A549 (cell line): ENCODE results near the gene OGFRL1. TPM values are rescaled to one million over a fixed set of nuclear protein-coding genes. Genes with fewer than 3 reads are reported as not detected.

ENCODE experiments used
- ATAC-seq, 2 experiments: fragments of 200-7000 bp in 1 of 2; fragments of >200 bp in 1 of 2; cut with Nextera tagmentation in 1 of 2; cut with Tn5 transposase in 1 of 2; 3 replicates each; pipeline versions ENCODE4 v1.8.0 to v1.9.1; 2018 to 2020; ENCODE audit warnings: mild to moderate bottlenecking in 1 of 2, moderate library complexity in 1 of 2
- CTCF ChIA-PET: fragments of 300-600 bp; sonication (Branson Sonifier 250); formaldehyde crosslinking; extraction: SDS; loops from one replicate; lab custom pipeline; 2021; ENCODE audit warnings: antibody characterized with exemption, inconsistent platforms; lab: Yijun Ruan, JAX
- POLR2A ChIA-PET: fragments of 350-600 bp; formaldehyde crosslinking; extraction: SDS; loops from one replicate; lab custom pipeline; 2021; ENCODE audit warnings: antibody characterized with exemption, inconsistent platforms; lab: Yijun Ruan, JAX
- DNase-seq, 2 experiments: peaks; one replicate each; pipeline versions ENCODE4 v3.0.0 to v3.0.0-alpha.2; 2011 to 2016; ENCODE audit warnings: low read depth in 1 of 2, low spot score in 1 of 2
- FAIRE-seq: peaks from 2 replicates; lab custom pipeline; 2011; peaks lifted over from hg19 to GRCh38; lab: Jason Lieb, UNC
- H3K27ac ChIP-seq, 2 experiments: fragments of >200 bp; sonication (Bioruptor Twin); formaldehyde crosslinking; 3 replicates each; pipeline ENCODE4 v1.5.1; 2016 to 2017
- H3K4me1 ChIP-seq: fragments of >200 bp; sonication (Bioruptor Twin); formaldehyde crosslinking; 3 replicates; pipeline ENCODE4 v1.6.1; 2016
- H3K4me2 ChIP-seq: fragments of >200 bp; sonication (Bioruptor Twin); formaldehyde crosslinking; 3 replicates; pipeline ENCODE4 v1.6.1; 2016
- H3K4me3 ChIP-seq: fragments of >200 bp; sonication (Bioruptor Twin); formaldehyde crosslinking; 3 replicates; pipeline ENCODE4 v1.5.1; 2016
- H3K9me3 ChIP-seq: fragments of >200 bp; sonication (Bioruptor Twin); formaldehyde crosslinking; 3 replicates; pipeline ENCODE4 v1.6.1; 2016
- BHLHE40 ChIP-seq: IDR thresholded peaks from 2 replicates; pipeline ENCODE4 v1.6.1; 2012; ENCODE audit warnings: low read depth, low read length, inconsistent platforms
- CEBPB ChIP-seq, 2 experiments: fragments of >200 bp in 1 of 2; sonication (Bioruptor Twin) in 1 of 2; formaldehyde crosslinking in 1 of 2; IDR thresholded peaks; 2 replicates each; pipeline ENCODE4 v1.6.1; 2012 to 2016
- CHD2 ChIP-seq: fragments of 150-350 bp; IDR thresholded peaks from 2 replicates; pipeline ENCODE4 v1.6.1; 2014; ENCODE audit warnings: low read length; ENCODE audit not compliant: partially characterized antibody
- EHF ChIP-seq: fragments of 250-450 bp; sonication (Bioruptor Pico); IDR thresholded peaks from 2 replicates; pipeline ENCODE4 v1.5.0; 2020; ENCODE audit warnings: mild to moderate bottlenecking
- EHMT2 ChIP-seq: fragments of 200-600 bp; sonication (generic); IDR thresholded peaks from 2 replicates; pipeline ENCODE4 v1.6.1; 2016; ENCODE audit warnings: antibody characterized with exemption, low read depth, mild to moderate bottlenecking, moderate library complexity
- ESRRA ChIP-seq: fragments of 150-350 bp; IDR thresholded peaks from 2 replicates; pipeline ENCODE4 v1.6.1; 2014; ENCODE audit warnings: mild to moderate bottlenecking, low read length, borderline replicate concordance
- FOSB ChIP-seq: fragments of 250-450 bp; sonication (Bioruptor Pico); IDR thresholded peaks from 2 replicates; pipeline ENCODE4 v1.5.0; 2020; ENCODE audit warnings: mild to moderate bottlenecking, moderate library complexity
- HEYL ChIP-seq: fragments of 250-450 bp; sonication (Bioruptor Pico); IDR thresholded peaks from 2 replicates; pipeline ENCODE4 v1.8.0; 2021; ENCODE audit warnings: mild to moderate bottlenecking, moderate library complexity
- HOXA7 ChIP-seq: fragments of 250-450 bp; sonication (Bioruptor Pico); IDR thresholded peaks from 2 replicates; pipeline ENCODE4 v1.5.0; 2020; ENCODE audit warnings: mild to moderate bottlenecking, moderate library complexity
- HOXB13 ChIP-seq: fragments of 250-450 bp; sonication (Bioruptor Pico); IDR thresholded peaks from 2 replicates; pipeline ENCODE4 v1.5.0; 2020; ENCODE audit warnings: low read depth, mild to moderate bottlenecking, moderate library complexity
- HOXB5 ChIP-seq: fragments of 250-450 bp; sonication (Bioruptor Pico); IDR thresholded peaks from 2 replicates; pipeline ENCODE4 v1.5.0; 2020; ENCODE audit warnings: mild to moderate bottlenecking, moderate library complexity
- JUN ChIP-seq, 2 experiments: fragments of >200 bp; sonication (Bioruptor Twin); formaldehyde crosslinking; IDR thresholded peaks; 2 replicates in 1 of 2; 3 replicates in 1 of 2; pipeline ENCODE4 v1.6.1; 2016 to 2017
- MAX ChIP-seq: IDR thresholded peaks from 2 replicates; pipeline ENCODE4 v1.6.1; 2012
- MYC ChIP-seq: IDR thresholded peaks from 2 replicates; pipeline ENCODE4 v1.6.1; 2012; ENCODE audit warnings: mild to moderate bottlenecking, inconsistent platforms, low read length, improper control_type of control experiment, borderline replicate concordance
- NFE2L2 ChIP-seq: fragments of 150-350 bp; conservative IDR thresholded peaks from 2 replicates; pipeline ENCODE4 v1.6.1; 2014; ENCODE audit warnings: low read length
- POLR2AphosphoS2 ChIP-seq: conservative IDR thresholded peaks from 2 replicates; pipeline ENCODE4 v1.6.1; 2012; ENCODE audit warnings: low read length, improper control_type of control experiment, inconsistent platforms
- RARB ChIP-seq: fragments of 250-450 bp; sonication (Bioruptor Pico); IDR thresholded peaks from 2 replicates; pipeline ENCODE4 v1.8.0; 2021; ENCODE audit warnings: mild to moderate bottlenecking, moderate library complexity
- REST ChIP-seq: fragments of 200-600 bp; sonication (generic); IDR thresholded peaks from 2 replicates; pipeline ENCODE4 v1.6.1; 2016; ENCODE audit warnings: antibody characterized with exemption, mild to moderate bottlenecking, moderate library complexity
- RFX5 ChIP-seq: fragments of 450-650 bp; IDR thresholded peaks from 2 replicates; pipeline ENCODE4 v1.7.1; 2014; ENCODE audit warnings: antibody characterized with exemption, mild to moderate bottlenecking, moderate library complexity
- SMC3 ChIP-seq: fragments of >200 bp; sonication (Bioruptor Twin); formaldehyde crosslinking; IDR thresholded peaks from 3 replicates; pipeline ENCODE4 v1.6.1; 2018; ENCODE audit warnings: inconsistent platforms
- TP53 ChIP-seq: fragments of 250-450 bp; sonication (Bioruptor Pico); IDR thresholded peaks from 2 replicates; pipeline ENCODE4 v1.5.0; 2021; ENCODE audit warnings: mild to moderate bottlenecking, moderate library complexity
- USF2 ChIP-seq: fragments of 450-650 bp; IDR thresholded peaks from 2 replicates; pipeline ENCODE4 v1.6.1; 2014; ENCODE audit warnings: antibody characterized with exemption
- ZFP36 ChIP-seq: fragments of 450-650 bp; IDR thresholded peaks from 2 replicates; pipeline ENCODE4 v1.6.1; 2014; ENCODE audit warnings: borderline replicate concordance; ENCODE audit not compliant: partially characterized antibody
- ZNF302 ChIP-seq: fragments of 250-450 bp; sonication (Bioruptor Pico); IDR thresholded peaks from 2 replicates; pipeline ENCODE4 v1.9.0; 2021; ENCODE audit warnings: inconsistent platforms, mild to moderate bottlenecking, moderate library complexity
- ZSCAN20 ChIP-seq: fragments of 250-450 bp; sonication (Bioruptor Pico); IDR thresholded peaks from 2 replicates; pipeline ENCODE4 v1.8.0; 2022; ENCODE audit warnings: mild to moderate bottlenecking, moderate library complexity
- WGBS: methylation state at CpG from one replicate; pipeline ENCODE4 v1.1.6; 2017; ENCODE audit errors: missing lambda C conversion rate; 5-methylcytosine and 5-hydroxymethylcytosine counted together
- polyA plus RNA-seq, 4 experiments: library from polyadenylated mRNA; depleted of rRNA in 3 of 4; stranded (reverse); fragments of >200 nt; fragmentation: RNase III in 1 of 4; extraction: RNeasy Plus Mini Kit Qiagen cat#74134 plus additional on column Dnase treatment in 1 of 4; gene quantifications; 2 replicates in 3 of 4; 3 replicates in 1 of 4; pipeline ENCODE4 v1.2.3, GENCODE V29; 2011 to 2017

OGFRL1 gene
- polyA plus RNA-seq, 2 of the 4 experiments (the other 2 are of a cell fraction) = 8.0 to 15.2 TPM

- POLR2A ChIA-PET = no interaction called here
- CTCF ChIA-PET = no interaction called here
- Histone ChIP-seq H3K27ac (no peak overlapping the region), H3K4me1 (peaks cover 10% of the 10 kb centered on the region; the same call in 2 of the 3 replicates), H3K9me3 (no peaks in the 10 kb centered on the region), H3K4me3 (no peak overlapping the region), H3K4me2 (0 out of 3 replicates have a peak overlapping the region, but pooled peaks have one; percentile 19)
- no peak for ATAC-seq
- no peak for FAIRE-seq
- no peak for DNase-seq
- no peak for TF ChIP-seq HOXB13
- TF ChIP-seq BHLHE40 = no peak
- no peak for TF ChIP-seq MYC
- TF ChIP-seq EHF (CRISPR knock-in tag) = no peak
- no peak for TF ChIP-seq JUN (IDR thresholded peaks at IDR 0.05)
- TF ChIP-seq MAX = no peak
- TF ChIP-seq TP53 (CRISPR knock-in tag) = no peak
- TF ChIP-seq ZSCAN20 (CRISPR knock-in tag) = no peak
- no peak for TF ChIP-seq RARB (CRISPR knock-in tag)
- TF ChIP-seq POLR2AphosphoS2 = no peak
- no peak for TF ChIP-seq REST
- TF ChIP-seq FOSB = no peak
- no peak for TF ChIP-seq HOXA7 (CRISPR knock-in tag)
- no peak for TF ChIP-seq RFX5
- no peak for TF ChIP-seq CEBPB (IDR thresholded peaks at IDR 0.05)
- TF ChIP-seq NFE2L2 = no peak
- TF ChIP-seq HOXB5 (CRISPR knock-in tag) = no peak
- TF ChIP-seq HEYL (CRISPR knock-in tag) = no peak
- no peak for TF ChIP-seq ZNF302
These were observed 38.0 kb downstream of the OGFRL1 start for GRCh38 chr6:71326611-71327010.

GRCh38 chr6:71330501-71330900 is 41.9 kb downstream of the OGFRL1 start:
- ChIA-PET CTCF (no interaction called here), POLR2A (no interaction called here)
- no peak overlapping the region for H3K27ac ChIP-seq
- ATAC-seq (no peak), DNase-seq (no peak), FAIRE-seq (no peak)
- H3K4me2 ChIP-seq = no peak overlapping the region
- WGBS = 98% methylated on average over 3 of the region's 3 CpGs
- H3K9me3 ChIP-seq = no peaks in the 10 kb centered on the region
- TF ChIP-seq SMC3 (no peak), REST (no peak), CHD2 (no peak), MYC (no peak), RARB (CRISPR knock-in tag) (no peak), BHLHE40 (no peak), EHMT2 (no peak), HOXB5 (CRISPR knock-in tag) (no peak), MAX (no peak), USF2 (no peak), EHF (CRISPR knock-in tag) (no peak), ZFP36 (no peak), HEYL (CRISPR knock-in tag) (no peak), ESRRA (no peak)
- H3K4me3 ChIP-seq = no peak overlapping the region
- H3K4me1 ChIP-seq = peaks cover 33% of the 10 kb centered on the region
